HepG2 (cell line): ENCODE results near the gene NELL2. TPM values are rescaled to one million over a fixed set of nuclear protein-coding genes. Genes with fewer than 3 reads are reported as not detected.

Experiments
- ATAC-seq: fragments of 200-7000 bp; cut with Tn5 transposase; 3 replicates; pipeline ENCODE4 v1.9.1; 2020; ENCODE audit warnings: mild to moderate bottlenecking, moderate library complexity
- BruUV-seq: library from RNA; stranded (reverse); fragments of 400-500 nt; replicated peaks from 2 replicates; lab custom pipeline; 2021; lab: Mats Ljungman, UMichigan
- CTCF ChIA-PET: fragments of 300-600 bp; formaldehyde crosslinking; extraction: SDS; loops from one replicate; lab custom pipeline; 2021; ENCODE audit warnings: low total read pairs, inconsistent platforms, low intra/inter-chr PET ratio; lab: Yijun Ruan, JAX
- POLR2A ChIA-PET: fragments of 350-600 bp; sonication (Branson Sonifier 250); formaldehyde crosslinking; loops from one replicate; lab custom pipeline; 2020; ENCODE audit warnings: antibody characterized with exemption, inconsistent platforms; lab: Yijun Ruan, JAX
- DNase-seq: peaks from one replicate; pipeline ENCODE4 v3.0.0-alpha.2; 2015; ENCODE audit warnings: low spot score
- FAIRE-seq: peaks from 3 replicates; lab custom pipeline; 2011; peaks lifted over from hg19 to GRCh38; lab: Jason Lieb, UNC
- H2AFZ ChIP-seq: one replicate; pipeline ENCODE4 v1.6.1; 2011; ENCODE audit warnings: low read length, inconsistent platforms
- H3K27ac ChIP-seq: fragments of 300-600 bp; 3 replicates; pipeline ENCODE4 v1.8.0; 2011; ENCODE audit warnings: mixed run types, mild to moderate bottlenecking, mixed read lengths, low read length, inconsistent platforms; ENCODE audit not compliant: insufficient read depth; ENCODE audit errors: extremely low read length
- H3K27me3 ChIP-seq, 2 experiments: fragments of 200-600 bp in 1 of 2; 2 replicates in 1 of 2; 3 replicates in 1 of 2; pipeline versions ENCODE4 v1.6.0 to v1.8.0; 2011; ENCODE audit warnings: low read length in 2 of 2, mild to moderate bottlenecking in 2 of 2, moderate library complexity in 2 of 2, inconsistent platforms in 1 of 2; ENCODE audit not compliant: insufficient read depth in 2 of 2, control insufficient read depth in 1 of 2
- H3K36me3 ChIP-seq, 2 experiments: fragments of 200-600 bp in 1 of 2; replicated peaks in 1 of 2; 2 replicates in 1 of 2; 3 replicates in 1 of 2; pipeline versions ENCODE4 v1.5.1 to v1.8.0; 2011; ENCODE audit warnings: low read length in 2 of 2, inconsistent platforms in 1 of 2; ENCODE audit not compliant: insufficient read depth in 2 of 2, control insufficient read depth in 1 of 2
- H3K4me1 ChIP-seq: 2 replicates; pipeline ENCODE4 v1.5.1; 2012; ENCODE audit warnings: low read length, inconsistent platforms; ENCODE audit not compliant: insufficient read depth
- H3K4me2 ChIP-seq: 2 replicates; pipeline ENCODE4 v1.6.0; 2011; ENCODE audit warnings: low read depth, low read length, inconsistent platforms
- H3K4me3 ChIP-seq, 3 experiments: fragments of 200-600 bp in 1 of 3; sonication (generic), shearing (Covaris generic) in 1 of 3; replicated peaks in 1 of 3; 2 replicates each; pipeline ENCODE4 v1.5.1; 2011 to 2016; ENCODE audit warnings: low read length in 3 of 3, inconsistent platforms in 2 of 3, low read depth in 2 of 3, mild to moderate bottlenecking in 2 of 3, control low read depth in 1 of 3, mixed read lengths in 1 of 3; ENCODE audit not compliant: insufficient read depth in 1 of 3
- H3K79me2 ChIP-seq: one replicate; pipeline ENCODE4 v1.6.1; 2011; ENCODE audit warnings: low read length, inconsistent platforms; ENCODE audit not compliant: insufficient read depth
- H3K9ac ChIP-seq: 2 replicates; pipeline ENCODE4 v1.6.0; 2011; ENCODE audit warnings: mild to moderate bottlenecking, low read depth, low read length, inconsistent platforms; ENCODE audit not compliant: insufficient read depth
- H3K9me3 ChIP-seq: 2 replicates; pipeline ENCODE4 v1.5.1; 2012; ENCODE audit warnings: mild to moderate bottlenecking, low read length
- H4K20me1 ChIP-seq: 2 replicates; pipeline ENCODE4 v1.6.0; 2011; ENCODE audit warnings: inconsistent platforms, mild to moderate bottlenecking, low read length, moderate library complexity; ENCODE audit not compliant: insufficient read depth
- ARID5B ChIP-seq: IDR thresholded peaks from 2 replicates; pipeline ENCODE4 v1.4.0; 2020; ENCODE audit warnings: mild to moderate bottlenecking, missing genetic modification reagents
- CREBL2 ChIP-seq: sonication (generic); formaldehyde crosslinking; IDR thresholded peaks from 2 replicates; pipeline ENCODE4 v1.8.1; 2023; ENCODE audit warnings: missing genetic modification reagents, mild to moderate bottlenecking, borderline replicate concordance
- DPF2 ChIP-seq: sonication (generic); formaldehyde crosslinking; IDR thresholded peaks from 2 replicates; pipeline ENCODE4 v1.4.0; 2020; ENCODE audit warnings: mild to moderate bottlenecking, low read depth, missing genetic modification reagents, borderline replicate concordance
- MAZ ChIP-seq, 2 experiments: sonication (generic) in 1 of 2; formaldehyde crosslinking in 1 of 2; IDR thresholded peaks; 2 replicates each; pipeline versions ENCODE4 v1.5.0 to v1.6.1; 2012 to 2020; ENCODE audit warnings: low read depth in 2 of 2, mild to moderate bottlenecking in 2 of 2, borderline replicate concordance in 1 of 2, improper control_type of control experiment in 1 of 2, low read length in 1 of 2, missing genetic modification reagents in 1 of 2, moderate library complexity in 1 of 2
- ONECUT2 ChIP-seq: sonication (generic); formaldehyde crosslinking; IDR thresholded peaks from 2 replicates; pipeline ENCODE4 v1.4.0; 2020; ENCODE audit warnings: missing genetic modification reagents
- PHF20 ChIP-seq: sonication (generic); formaldehyde crosslinking; IDR thresholded peaks from 2 replicates; pipeline ENCODE4 v1.5.0; 2020; ENCODE audit warnings: mild to moderate bottlenecking, missing genetic modification reagents
- ZBTB26 ChIP-seq: IDR thresholded peaks from 2 replicates; pipeline ENCODE4 v1.6.1; 2016; ENCODE audit warnings: missing compliant biosample characterization, missing genetic modification reagents, borderline replicate concordance
- ZHX1 ChIP-seq: sonication (generic); formaldehyde crosslinking; IDR thresholded peaks from 2 replicates; pipeline ENCODE4 v1.8.1; 2022; ENCODE audit warnings: low read depth, mild to moderate bottlenecking, missing genetic modification reagents
- ZNF513 ChIP-seq: sonication (generic); formaldehyde crosslinking; conservative IDR thresholded peaks from 2 replicates; pipeline ENCODE4 v1.5.0; 2020; ENCODE audit warnings: missing genetic modification reagents
- ZSCAN22 ChIP-seq: sonication (generic); formaldehyde crosslinking; IDR thresholded peaks from 2 replicates; pipeline ENCODE4 v1.4.0; 2020; ENCODE audit warnings: mild to moderate bottlenecking, missing genetic modification reagents
- WGBS: methylation state at CpG from one replicate; pipeline ENCODE4 v1.1.6; 2017; ENCODE audit warnings: low lambda C conversion rate; 5-methylcytosine and 5-hydroxymethylcytosine counted together
- in situ Hi-C: cut with HindIII; loops from 2 replicates; pipeline ENCODE4 v1.10.0; 2017; ENCODE audit warnings: low pct_unique_long_range_greater_than_20kb; ENCODE audit not compliant: extremely low pct_ligation_motif_present
- intact Hi-C: fragments of 100-400 bp; cut with micrococcal nuclease; formaldehyde crosslinking; loops from one replicate; pipeline ENCODE4 v1.10.0; 2022; ENCODE audit not compliant: unreplicated experiment
- polyA plus RNA-seq, 8 experiments: library from polyadenylated mRNA; depleted of rRNA in 3 of 8; stranded (reverse) in 7 of 8; unstranded in 1 of 8; fragments of >200 nt; fragmentation: Illumina TruSeq in 4 of 8; extraction: Trizol in 4 of 8; gene quantifications; 2 replicates each; pipeline versions ENCODE4 v1.2.1 to v1.2.3, GENCODE V29; 2011 to 2016; ENCODE audit warnings: low read depth in 4 of 8, missing spikeins in 1 of 8, mixed read lengths in 1 of 8; ENCODE audit not compliant: insufficient read depth in 1 of 8
- total RNA-seq, 5 experiments: library from RNA; depleted of rRNA; stranded (reverse); fragments of >200 nt; fragmentation: Illumina TruSeq; extraction: Trizol; gene quantifications; 2 replicates each; pipeline ENCODE4 v1.2.3, GENCODE V29; 2016; ENCODE audit warnings: low read depth in 1 of 5

Gene NELL2
- total and polyA plus RNA-seq, 2 of the 13 experiments (the other 11 are each of a cell fraction or from before 2014, with no cell fraction given), result 0.11 TPM; not detected in 1

GRCh38 chr12:44852483-44852882 lies 23.6 kb downstream of the NELL2 start:
- no peak for ATAC-seq
- no peak for DNase-seq
- CTCF ChIA-PET, result no interaction called here
- Histone ChIP-seq H3K27me3 (no peaks in the 10 kb centered on the region), H3K9me3 (no peaks in the 10 kb centered on the region), H4K20me1 (no peaks in the 10 kb centered on the region), H3K4me2 (no peak overlapping the region), H2AFZ (no peak overlapping the region)
- no TSS peak for BruUV-seq
- in situ Hi-C loops, result no loop called here
- intact Hi-C loops, result no loop called here
- WGBS, result 0% methylated on average over 2 of the region's 2 CpGs
- TF ChIP-seq CREBL2 (CRISPR knock-in tag) (no peak), ARID5B (CRISPR knock-in tag) (no peak), ZBTB26 (CRISPR knock-in tag) (no peak), DPF2 (CRISPR knock-in tag) (no peak), ZSCAN22 (CRISPR knock-in tag) (no peak), ZHX1 (no peak), ZNF513 (CRISPR knock-in tag) (no peak), PHF20 (CRISPR knock-in tag) (no peak), MAZ (IDR thresholded peaks at IDR 0.05; ENCODE audit: borderline replicate concordance, low read depth, low read length) (no peak), MAZ (CRISPR knock-in tag; IDR thresholded peaks at IDR 0.05; ENCODE audit: low read depth) (no peak), ONECUT2 (CRISPR knock-in tag) (no peak)
- TF ChIP-seq, all 625 proteins: peak for 0
- H3K9ac ChIP-seq, result no peak overlapping the region
- H3K79me2 ChIP-seq, result no peaks in the 10 kb centered on the region
- no peaks in the 10 kb centered on the region for H3K4me1 ChIP-seq
- POLR2A ChIA-PET, result no interaction called here
- no peak overlapping the region for H3K4me3 ChIP-seq
- H3K36me3 ChIP-seq, result no peaks in the 10 kb centered on the region
- H3K27ac ChIP-seq, result no peak overlapping the region
- FAIRE-seq, result no peak
